ENCODE data around the gene COL23A1. TPM values are rescaled to one million over a fixed set of nuclear protein-coding genes. Genes with fewer than 3 reads are reported as not detected.

Gene COL23A1
- total and polyA plus RNA-seq, 2 experiments from 2014 or later = 4.8 to 8.2 TPM

GRCh38 chr5:178392386-178392785, 197.8 kb downstream of the COL23A1 start (continued):
- TF ChIP-seq, protein P1, sequence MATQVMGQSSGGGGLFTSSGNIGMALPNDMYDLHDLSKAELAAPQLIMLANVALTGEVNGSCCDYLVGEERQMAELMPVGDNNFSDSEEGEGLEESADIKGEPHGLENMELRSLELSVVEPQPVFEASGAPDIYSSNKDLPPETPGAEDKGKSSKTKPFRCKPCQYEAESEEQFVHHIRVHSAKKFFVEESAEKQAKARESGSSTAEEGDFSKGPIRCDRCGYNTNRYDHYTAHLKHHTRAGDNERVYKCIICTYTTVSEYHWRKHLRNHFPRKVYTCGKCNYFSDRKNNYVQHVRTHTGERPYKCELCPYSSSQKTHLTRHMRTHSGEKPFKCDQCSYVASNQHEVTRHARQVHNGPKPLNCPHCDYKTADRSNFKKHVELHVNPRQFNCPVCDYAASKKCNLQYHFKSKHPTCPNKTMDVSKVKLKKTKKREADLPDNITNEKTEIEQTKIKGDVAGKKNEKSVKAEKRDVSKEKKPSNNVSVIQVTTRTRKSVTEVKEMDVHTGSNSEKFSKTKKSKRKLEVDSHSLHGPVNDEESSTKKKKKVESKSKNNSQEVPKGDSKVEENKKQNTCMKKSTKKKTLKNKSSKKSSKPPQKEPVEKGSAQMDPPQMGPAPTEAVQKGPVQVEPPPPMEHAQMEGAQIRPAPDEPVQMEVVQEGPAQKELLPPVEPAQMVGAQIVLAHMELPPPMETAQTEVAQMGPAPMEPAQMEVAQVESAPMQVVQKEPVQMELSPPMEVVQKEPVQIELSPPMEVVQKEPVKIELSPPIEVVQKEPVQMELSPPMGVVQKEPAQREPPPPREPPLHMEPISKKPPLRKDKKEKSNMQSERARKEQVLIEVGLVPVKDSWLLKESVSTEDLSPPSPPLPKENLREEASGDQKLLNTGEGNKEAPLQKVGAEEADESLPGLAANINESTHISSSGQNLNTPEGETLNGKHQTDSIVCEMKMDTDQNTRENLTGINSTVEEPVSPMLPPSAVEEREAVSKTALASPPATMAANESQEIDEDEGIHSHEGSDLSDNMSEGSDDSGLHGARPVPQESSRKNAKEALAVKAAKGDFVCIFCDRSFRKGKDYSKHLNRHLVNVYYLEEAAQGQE (IDR thresholded peaks at IDR 0.05; ENCODE audit: unreplicated experiment) = no peak
- TF ChIP-seq EZH2phosphoT487 (IDR thresholded peaks at IDR 0.05; ENCODE audit: unreplicated experiment) (no peak), POLR2AphosphoS5 (IDR thresholded peaks at IDR 0.05; ENCODE audit: low read depth) (no peak), CTCF (conservative IDR thresholded peaks at IDR 0.05; ENCODE audit: low read depth in 2 of 2) (no peak), CREB1 (CRISPR knock-in tag; IDR thresholded peaks at IDR 0.05; ENCODE audit: low read depth) (no peak), EZH2 (IDR thresholded peaks at IDR 0.05; ENCODE audit: low read depth, unreplicated experiment) (no peak)

GRCh38 chr5:178391480-178391879, 198.7 kb downstream of the COL23A1 start:
- Histone ChIP-seq H3K27ac (ENCODE audit: low read depth) (no peak overlapping the region), H3K4me3 (no peak overlapping the region), H3K4me2 (no peak overlapping the region), H4K20me1 (replicated peaks; ENCODE audit: insufficient read depth) (no peaks in the 10 kb centered on the region), H2AFZ (no peak overlapping the region), H3K4me1 (ENCODE audit: insufficient read depth) (no peaks in the 10 kb centered on the region), H3K9me2 (ENCODE audit: insufficient read depth) (no peaks in the 10 kb centered on the region), H3K36me3 (ENCODE audit: insufficient read depth) (no peaks in the 10 kb centered on the region), H3K27me3 (ENCODE audit: insufficient read depth) (no peaks in the 10 kb centered on the region), H3F3A (replicated peaks; ENCODE audit: low read depth) (no peaks in the 10 kb centered on the region), H3K79me2 (replicated peaks; ENCODE audit: insufficient read depth) (no peaks in the 10 kb centered on the region)
- H3K4me1 Mint-ChIP-seq = peaks cover 25% of the 10 kb centered on the region
- H3K4me3 Mint-ChIP-seq = no peak overlapping the region
- no peak for DNase-seq (ENCODE audit: low spot score)
- no peak overlapping the region for H3K27ac Mint-ChIP-seq
- H3K9me3 Mint-ChIP-seq = no peaks in the 10 kb centered on the region
- H3K36me3 Mint-ChIP-seq (ENCODE audit: low read depth) = no peaks in the 10 kb centered on the region
- no peak for ATAC-seq
- H3K27me3 Mint-ChIP-seq (ENCODE audit: insufficient read depth, low read depth, poor library complexity) = peaks cover 5% of the 10 kb centered on the region
- TF ChIP-seq, protein P2, sequence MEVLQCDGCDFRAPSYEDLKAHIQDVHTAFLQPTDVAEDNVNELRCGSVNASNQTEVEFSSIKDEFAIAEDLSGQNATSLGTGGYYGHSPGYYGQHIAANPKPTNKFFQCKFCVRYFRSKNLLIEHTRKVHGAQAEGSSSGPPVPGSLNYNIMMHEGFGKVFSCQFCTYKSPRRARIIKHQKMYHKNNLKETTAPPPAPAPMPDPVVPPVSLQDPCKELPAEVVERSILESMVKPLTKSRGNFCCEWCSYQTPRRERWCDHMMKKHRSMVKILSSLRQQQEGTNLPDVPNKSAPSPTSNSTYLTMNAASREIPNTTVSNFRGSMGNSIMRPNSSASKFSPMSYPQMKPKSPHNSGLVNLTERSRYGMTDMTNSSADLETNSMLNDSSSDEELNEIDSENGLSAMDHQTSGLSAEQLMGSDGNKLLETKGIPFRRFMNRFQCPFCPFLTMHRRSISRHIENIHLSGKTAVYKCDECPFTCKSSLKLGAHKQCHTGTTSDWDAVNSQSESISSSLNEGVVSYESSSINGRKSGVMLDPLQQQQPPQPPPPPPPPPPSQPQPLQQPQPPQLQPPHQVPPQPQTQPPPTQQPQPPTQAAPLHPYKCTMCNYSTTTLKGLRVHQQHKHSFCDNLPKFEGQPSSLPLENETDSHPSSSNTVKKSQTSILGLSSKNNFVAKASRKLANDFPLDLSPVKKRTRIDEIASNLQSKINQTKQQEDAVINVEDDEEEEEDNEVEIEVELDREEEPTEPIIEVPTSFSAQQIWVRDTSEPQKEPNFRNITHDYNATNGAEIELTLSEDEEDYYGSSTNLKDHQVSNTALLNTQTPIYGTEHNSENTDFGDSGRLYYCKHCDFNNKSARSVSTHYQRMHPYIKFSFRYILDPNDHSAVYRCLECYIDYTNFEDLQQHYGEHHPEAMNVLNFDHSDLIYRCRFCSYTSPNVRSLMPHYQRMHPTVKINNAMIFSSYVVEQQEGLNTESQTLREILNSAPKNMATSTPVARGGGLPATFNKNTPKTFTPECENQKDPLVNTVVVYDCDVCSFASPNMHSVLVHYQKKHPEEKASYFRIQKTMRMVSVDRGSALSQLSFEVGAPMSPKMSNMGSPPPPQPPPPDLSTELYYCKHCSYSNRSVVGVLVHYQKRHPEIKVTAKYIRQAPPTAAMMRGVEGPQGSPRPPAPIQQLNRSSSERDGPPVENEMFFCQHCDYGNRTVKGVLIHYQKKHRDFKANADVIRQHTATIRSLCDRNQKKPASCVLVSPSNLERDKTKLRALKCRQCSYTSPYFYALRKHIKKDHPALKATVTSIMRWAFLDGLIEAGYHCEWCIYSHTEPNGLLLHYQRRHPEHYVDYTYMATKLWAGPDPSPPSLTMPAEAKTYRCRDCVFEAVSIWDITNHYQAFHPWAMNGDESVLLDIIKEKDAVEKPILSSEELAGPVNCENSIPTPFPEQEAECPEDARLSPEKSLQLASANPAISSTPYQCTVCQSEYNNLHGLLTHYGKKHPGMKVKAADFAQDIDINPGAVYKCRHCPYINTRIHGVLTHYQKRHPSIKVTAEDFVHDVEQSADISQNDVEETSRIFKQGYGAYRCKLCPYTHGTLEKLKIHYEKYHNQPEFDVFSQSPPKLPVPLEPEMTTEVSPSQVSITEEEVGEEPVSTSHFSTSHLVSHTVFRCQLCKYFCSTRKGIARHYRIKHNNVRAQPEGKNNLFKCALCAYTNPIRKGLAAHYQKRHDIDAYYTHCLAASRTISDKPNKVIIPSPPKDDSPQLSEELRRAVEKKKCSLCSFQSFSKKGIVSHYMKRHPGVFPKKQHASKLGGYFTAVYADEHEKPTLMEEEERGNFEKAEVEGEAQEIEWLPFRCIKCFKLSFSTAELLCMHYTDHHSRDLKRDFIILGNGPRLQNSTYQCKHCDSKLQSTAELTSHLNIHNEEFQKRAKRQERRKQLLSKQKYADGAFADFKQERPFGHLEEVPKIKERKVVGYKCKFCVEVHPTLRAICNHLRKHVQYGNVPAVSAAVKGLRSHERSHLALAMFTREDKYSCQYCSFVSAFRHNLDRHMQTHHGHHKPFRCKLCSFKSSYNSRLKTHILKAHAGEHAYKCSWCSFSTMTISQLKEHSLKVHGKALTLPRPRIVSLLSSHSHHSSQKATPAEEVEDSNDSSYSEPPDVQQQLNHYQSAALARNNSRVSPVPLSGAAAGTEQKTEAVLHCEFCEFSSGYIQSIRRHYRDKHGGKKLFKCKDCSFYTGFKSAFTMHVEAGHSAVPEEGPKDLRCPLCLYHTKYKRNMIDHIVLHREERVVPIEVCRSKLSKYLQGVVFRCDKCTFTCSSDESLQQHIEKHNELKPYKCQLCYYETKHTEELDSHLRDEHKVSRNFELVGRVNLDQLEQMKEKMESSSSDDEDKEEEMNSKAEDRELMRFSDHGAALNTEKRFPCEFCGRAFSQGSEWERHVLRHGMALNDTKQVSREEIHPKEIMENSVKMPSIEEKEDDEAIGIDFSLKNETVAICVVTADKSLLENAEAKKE (CRISPR knock-in tag; IDR thresholded peaks at IDR 0.05) = no peak
- TF ChIP-seq CTCF (conservative IDR thresholded peaks at IDR 0.05; ENCODE audit: low read depth in 2 of 2) = no peak
- no peak for TF ChIP-seq JUNB (IDR thresholded peaks at IDR 0.05; ENCODE audit: unreplicated experiment)
- no peak for TF ChIP-seq ETS1 (IDR thresholded peaks at IDR 0.05)
- no peak for TF ChIP-seq CREB1 (CRISPR knock-in tag; IDR thresholded peaks at IDR 0.05; ENCODE audit: low read depth)
- TF ChIP-seq NANOG (IDR thresholded peaks at IDR 0.05; ENCODE audit: borderline replicate concordance) = no peak

Data from GM23338 (cell line).